ENCODE data around the gene LIMA1.
"Not testable (repeated sequence)": the region's sequence is repeated elsewhere in the genome, so short reads cannot be mapped to it uniquely, and the experiment has no call there.

LIMA1 gene

DNA sequence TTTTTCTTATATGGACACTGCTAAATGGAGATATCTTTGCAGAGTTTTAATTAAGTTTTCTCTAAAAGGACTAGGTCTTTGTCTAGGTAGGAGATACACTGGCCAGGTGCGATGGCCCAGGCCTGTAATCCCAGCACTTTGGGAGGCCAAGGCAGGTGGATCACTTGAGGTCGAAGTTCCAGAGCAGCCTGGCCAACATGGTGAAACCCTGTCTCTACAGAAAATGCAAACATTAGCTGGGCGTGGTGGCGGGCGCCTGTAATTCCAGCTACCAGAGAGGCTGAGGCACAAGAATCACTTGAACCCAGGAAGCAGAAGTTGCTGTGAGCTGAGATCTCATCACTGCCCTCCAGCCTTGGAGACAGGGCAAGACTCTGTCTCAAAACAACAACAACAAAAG is 99.1 kb downstream of the LIMA1 start:
- DNase-seq: no peak

DNA sequence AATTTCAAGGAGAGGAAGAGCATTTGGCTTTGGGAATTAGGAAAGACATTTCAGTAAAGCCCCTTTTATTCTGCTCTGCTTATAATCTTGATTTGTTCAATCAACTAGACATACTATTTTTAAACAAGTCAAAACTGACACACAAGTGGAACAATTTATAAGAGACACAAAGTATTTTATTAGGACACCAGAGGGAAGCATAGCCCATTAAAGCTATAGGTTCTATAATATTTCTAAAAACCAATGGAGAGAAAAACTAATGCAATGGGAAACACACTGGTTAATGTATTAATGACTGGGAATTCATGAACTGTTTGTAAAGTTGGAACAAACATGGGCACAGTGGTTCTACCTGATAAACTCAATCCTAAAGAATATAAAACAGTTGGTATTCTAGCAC is 100.9 kb downstream of the LIMA1 start:
- DNase-seq: no peak

DNA sequence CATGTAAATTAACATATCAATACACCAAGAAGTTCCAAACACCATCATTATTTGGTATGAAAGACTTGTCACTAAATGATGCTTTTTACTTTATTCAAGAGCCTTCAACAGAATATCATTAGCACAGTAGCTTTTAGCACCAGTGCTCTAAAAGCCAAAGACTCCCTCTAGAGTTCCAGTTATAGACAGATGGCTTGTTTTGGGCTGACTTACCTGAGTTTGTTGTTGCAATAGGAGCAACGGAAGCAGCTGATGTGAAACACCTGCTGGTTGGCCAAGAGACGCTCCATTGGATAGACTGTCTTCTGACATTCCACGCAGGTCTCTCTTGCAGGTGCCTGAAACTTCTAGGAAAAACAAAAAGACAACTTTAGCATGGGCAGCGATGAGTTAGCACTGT is 101.6 kb downstream of the LIMA1 start:
- DNase-seq: no peak

DNA sequence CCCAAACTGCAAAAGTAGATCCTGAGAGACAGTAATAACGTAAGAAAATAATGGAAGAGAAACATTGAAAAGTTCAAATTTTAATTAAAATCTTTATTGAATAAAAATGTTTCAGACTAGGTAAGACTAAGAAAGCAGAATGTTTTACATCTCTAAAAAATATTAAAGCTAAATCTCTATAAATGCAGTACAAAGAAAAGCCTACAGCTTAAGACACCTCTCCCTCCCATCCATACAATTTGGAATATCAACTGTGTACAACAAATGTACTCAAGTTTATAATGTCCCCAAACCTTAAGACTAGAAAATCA is 107.6 kb downstream of the LIMA1 start:
- no peak for DNase-seq

DNA sequence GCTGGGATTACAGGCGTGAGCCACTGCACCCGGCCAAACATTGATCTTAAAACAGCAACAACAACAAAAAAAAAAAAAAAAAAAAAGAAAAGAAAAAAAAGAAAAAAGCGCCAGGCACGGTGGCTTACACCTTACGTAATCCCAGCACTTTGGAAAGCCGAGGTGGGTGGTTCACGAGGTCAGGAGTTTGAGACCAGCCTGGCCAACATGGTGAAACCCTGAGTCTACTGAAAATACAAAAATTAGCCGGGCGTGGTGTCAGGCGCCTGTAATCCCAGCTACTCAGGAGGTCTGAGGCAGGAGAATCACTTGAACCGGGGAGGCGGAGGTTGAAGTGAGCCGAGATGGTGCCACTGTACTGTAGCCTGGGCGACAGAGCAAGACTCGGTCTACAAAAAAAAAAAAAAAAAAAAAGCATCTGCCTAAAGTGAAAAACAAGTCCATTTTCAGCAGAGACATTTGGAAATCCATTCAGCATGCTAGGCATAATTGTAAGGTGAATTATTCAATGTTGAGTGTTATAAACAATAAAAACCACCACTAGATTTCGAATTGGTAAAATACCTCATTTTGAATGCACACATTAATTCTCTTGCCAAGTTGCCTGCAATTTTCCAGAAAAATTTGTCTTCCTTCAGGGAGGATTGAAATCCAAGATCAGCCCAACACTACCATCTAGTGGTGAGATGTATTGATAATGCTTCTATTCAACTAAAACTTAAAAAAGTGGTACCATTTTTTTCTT is 108.2 kb downstream of the LIMA1 start:
- peak; percentile 80 for DNase-seq

DNA sequence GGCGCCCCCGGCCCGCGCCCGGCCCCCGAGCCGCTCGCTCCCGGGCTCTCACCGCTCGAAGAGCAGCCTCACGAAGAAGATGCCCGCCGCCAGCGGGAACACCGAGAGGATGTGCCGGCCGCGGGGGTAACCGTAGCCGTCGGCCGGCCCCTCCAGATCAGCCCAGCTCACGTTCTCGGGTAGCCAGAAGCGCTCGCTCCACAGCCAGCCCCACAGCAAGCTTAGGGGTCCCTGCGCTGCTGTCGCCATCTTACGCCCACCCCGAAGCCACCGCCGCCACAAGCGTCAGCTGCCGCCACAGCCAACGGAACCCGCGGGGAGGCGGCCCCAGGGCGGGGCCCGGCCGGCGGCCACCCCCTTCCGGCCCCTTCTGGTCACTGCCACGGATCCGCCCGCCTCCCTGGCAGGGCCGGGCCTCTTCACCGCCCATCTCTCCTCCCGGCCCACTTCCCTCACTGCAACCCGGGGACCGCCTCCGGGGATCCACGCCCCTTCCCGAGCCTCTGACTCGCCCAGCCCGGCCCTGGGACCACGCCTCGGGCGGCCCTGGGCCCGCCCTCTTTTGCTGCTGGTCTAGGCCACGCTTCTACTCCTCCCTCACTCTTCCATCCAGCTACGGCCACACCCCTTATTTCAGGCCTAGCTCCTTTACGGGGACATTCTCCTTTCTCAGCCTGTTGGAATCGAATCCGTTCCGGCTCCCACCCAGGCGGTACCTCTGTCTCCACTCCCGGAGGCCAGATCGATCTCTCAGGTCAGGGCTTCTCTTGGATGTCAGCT is 116.1 kb downstream of the LIMA1 start, which contains the start of gene CERS5:
CERS5 (minus strand) TSS at position 321 of the 780 bp plus-strand sequence; CDS start at position 249, 72 bp downstream.
- peak; percentile 99 for DNase-seq

DNA sequence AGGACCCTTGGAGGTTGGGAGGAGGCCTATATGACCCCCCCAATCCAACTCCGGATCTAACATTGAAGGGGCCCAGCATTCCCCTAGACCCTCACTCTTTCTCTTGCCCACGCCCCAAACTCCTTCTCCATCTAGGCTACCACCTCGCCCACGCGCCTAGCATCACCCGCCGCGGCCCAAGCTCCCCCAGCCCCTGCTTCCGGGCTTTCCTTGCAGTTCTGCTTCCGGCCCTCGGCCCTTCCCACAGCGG is 116.6 kb downstream of the LIMA1 start:
- no peak for DNase-seq

DNA sequence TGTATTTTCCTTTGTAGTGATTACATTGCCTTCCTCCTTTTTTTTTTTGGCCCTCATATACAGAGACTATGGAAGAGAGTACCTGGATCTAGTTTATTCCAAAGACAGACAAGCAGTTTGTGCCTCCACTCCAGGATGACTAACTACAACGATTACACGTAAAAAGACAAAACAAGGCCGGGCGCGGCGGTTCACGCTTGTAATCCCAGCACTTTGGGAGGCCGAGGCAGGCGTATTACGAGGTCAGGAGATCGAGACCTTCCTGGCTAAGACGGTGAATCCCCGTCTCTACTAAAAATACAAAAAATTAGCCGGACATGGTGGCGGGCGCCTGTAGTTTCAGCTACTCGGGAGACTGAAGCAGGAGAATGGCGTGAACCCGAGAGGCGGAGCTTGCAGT is 118.4 kb downstream of the LIMA1 start:
- DNase-seq: no peak

DNA sequence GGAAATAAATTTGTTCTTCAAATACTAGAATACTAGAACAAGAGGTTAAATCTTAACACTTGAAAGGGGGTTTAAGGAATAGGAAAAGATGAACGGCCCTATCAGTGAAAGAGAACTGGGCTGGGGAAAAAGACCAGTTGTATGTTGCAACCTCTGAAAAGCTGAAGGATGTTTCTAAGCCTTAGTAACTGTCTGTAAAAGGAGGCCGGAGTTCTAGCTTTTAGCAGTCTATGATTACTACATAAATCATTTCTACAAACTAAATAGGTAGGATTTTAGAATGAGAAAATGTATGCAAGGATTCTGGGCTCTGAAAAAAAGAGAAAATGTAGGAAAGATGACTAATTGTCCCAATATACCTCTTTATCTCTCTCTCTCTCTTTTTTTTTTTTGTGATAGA is 121.1 kb downstream of the LIMA1 start:
- DNase-seq: no peak

DNA sequence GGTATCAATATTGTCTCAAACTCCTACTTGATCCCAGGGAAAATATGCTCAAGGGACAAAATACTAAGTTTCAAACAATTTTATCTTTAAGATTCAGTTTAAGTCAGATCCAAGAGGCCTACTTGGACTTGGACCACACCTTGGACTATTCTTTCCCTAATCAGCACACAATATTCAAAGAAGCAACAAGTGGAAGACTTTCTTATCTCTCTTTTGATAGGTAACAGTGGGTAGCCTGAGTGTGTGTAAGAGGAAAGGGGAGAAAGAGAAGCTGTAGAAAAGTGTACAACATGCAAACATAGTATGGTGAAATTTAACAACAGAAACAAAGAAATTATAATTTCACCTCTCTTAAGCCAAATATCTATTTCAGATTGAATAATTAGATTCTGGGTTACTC is 122.7 kb downstream of the LIMA1 start:
- no peak for DNase-seq

DNA sequence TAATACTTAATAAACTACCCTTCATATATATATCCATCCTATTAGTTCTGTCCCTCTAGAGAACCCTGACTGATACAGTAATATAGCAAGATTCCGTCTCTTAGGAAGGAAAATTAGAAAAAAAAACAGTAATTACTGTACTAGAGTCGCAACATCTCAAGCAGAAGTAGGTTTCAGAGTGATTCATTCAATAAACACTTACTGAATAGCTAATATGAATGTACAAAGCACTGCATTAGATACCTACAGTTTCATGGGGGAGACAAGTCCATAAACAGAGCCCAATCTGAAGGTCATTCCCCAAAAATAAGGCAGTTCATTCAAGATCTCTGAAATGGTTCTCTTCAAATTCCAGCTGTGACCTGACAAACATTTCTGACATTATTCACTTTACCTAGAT is 126.1 kb downstream of the LIMA1 start:
- DNase-seq: no peak

DNA sequence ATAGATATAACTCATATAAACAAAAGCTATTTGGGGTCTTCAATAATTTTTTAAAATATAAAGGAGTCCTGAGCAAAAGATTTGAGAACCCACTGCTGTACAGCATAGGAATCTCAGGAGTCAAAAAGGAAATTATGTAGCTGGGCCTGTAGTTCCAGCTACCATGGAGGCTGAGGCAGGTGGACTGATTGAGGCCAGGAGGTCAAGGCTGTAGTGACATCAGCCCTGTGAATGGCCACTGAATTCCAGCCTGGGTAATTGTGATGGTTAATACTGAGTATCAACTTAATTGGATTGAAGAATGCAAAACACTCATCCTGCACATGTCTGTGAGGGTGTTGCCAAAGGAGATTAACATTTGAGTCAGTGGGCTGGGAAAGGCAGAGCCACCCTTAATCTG is 126.7 kb downstream of the LIMA1 start:
- DNase-seq: no peak

DNA sequence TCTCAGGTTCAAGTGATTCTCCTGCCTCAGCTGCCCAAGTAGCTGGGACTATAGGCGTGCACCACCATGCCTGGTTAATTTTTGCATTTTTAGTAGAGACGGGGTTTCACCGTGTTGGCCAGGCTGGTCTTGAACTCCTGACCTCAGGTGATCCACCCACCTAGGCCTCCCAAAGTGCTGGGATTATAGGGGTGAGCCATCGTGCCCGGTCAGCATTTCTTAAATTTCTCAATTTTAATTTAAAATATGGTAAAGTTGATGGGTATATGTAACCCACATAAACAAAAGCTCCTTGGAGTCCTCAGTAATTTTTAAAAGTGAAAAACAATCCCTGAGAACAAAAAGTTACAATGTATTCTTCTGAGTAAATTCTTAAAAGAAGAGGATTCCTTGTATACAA is 128.4 kb downstream of the LIMA1 start:
- not testable (repeated sequence) for DNase-seq

DNA sequence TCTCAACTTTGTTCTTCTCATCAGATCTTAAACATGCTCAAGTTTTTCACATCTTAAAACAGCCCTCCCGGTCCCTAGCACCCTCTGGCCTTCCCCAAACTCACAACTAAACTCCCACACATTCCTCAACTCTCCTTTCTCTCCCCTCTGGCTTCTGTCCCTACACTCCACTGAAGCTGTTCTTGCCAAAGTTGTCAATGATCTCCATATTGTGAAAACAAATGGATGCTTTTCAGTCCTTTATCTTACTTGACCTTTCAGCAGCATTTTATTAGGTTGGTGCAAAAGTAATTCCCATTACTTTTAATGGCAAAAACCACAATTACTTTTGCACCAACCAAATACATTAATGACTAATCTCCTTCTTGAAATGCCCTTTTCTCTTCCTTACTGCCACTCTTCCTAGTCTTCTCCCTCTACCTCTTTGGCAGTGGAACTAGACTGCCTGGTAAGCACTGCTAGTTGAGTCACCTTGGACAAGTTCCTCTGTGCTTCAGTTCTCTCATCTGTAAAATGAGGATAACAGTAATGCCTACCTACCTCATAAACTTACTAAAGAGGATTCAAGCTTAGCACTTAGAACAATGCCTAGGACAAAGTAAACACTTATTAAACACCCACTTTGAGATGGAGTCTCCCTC is 132.2 kb downstream of the LIMA1 start:
- DNase-seq: no peak

DNA sequence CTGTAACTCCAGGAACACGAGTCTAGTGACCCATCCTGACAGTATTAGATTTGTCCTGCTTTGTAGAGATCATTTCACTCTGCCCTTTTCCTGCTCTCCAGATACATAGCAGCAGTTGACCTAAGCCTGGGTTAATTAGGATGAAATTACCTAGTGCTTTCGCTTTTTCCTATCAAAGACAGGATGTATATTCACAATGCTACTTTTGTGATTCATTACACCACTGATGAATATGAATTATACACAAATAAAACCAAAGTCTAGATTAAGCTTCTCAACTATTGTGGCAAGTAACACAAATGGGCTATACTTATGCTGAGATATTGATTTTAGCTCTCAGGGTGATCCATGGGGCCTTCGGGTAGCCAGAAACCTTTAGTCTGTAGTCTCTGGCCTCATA is 134.0 kb downstream of the LIMA1 start:
- DNase-seq: no peak

DNA sequence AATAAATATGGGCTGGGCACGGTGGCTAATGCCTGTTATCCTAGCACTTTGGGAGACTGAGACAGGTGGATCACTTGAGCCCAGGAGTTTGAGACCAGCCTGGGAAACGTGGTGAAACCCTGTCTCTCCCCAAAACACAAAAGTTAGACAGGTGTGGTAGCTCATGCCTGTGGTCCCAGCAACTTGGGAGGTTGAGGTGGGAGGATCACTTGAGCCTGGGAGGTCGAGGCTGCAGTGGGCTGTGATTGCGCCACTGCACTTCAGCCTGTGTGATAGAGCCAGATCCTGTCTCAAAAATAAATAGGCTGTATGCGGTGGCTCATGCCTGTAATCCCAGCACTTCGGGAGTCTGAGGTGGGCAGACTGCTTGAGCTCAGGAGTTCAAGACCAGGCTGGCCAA is 135.3 kb downstream of the LIMA1 start:
- not testable (repeated sequence) for DNase-seq

DNA sequence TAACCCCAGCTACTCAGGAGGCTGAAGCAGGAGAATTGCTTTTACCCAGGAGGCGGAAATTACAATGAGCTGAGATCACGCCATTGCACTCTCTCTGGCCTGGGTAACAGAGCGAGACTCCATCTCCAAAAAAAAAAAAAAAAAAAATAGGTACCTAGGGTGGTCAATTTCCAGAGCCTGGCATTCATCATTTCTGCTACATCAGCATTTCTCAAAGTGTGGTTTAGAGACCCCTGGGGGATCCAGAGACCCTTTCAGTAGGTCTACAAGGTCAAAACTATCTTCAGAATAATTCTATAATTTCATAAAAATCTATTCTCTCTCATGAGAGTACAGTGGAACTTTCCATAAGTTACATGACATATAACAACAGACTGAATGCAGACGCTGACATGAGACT is 136.0 kb downstream of the LIMA1 start:
- DNase-seq: no peak

DNA sequence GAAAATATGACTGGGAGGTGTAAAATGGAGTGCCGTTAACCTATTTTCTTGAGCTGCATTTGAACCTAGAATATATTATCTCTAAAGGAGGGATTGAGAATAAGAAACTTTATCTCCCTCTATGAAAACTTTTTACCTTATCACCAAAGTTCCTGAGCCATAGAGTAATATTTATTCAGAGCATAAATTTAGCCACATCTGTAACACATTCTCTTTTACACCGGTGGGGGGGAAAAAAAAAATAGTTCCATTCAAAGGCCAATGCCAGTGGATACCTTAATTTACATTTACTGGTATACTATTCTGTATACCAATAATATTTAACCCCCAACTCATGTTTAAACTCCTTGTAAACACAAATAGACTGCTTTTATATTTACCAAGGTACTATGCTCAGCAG is 137.9 kb downstream of the LIMA1 start:
- no peak for DNase-seq

DNA sequence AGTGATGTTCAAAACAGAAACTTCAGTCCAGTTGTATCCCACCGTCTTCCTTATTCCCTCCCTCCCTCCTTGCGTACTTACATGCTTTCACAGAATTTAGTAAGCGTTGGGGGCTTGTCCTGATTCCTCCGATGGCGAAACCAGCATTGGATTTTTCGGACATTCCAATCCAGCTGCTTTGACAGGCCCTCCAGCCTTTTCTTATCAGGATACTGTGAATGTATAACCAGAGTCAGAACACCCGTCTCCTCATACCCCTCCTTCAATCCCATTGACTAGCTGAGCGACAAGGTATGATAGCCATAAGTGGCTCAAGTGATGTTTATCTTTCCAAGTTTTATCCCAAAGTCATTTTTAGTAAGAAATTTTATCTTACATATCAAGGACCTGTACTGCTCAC is 140.3 kb downstream of the LIMA1 start:
- no peak for DNase-seq

DNA sequence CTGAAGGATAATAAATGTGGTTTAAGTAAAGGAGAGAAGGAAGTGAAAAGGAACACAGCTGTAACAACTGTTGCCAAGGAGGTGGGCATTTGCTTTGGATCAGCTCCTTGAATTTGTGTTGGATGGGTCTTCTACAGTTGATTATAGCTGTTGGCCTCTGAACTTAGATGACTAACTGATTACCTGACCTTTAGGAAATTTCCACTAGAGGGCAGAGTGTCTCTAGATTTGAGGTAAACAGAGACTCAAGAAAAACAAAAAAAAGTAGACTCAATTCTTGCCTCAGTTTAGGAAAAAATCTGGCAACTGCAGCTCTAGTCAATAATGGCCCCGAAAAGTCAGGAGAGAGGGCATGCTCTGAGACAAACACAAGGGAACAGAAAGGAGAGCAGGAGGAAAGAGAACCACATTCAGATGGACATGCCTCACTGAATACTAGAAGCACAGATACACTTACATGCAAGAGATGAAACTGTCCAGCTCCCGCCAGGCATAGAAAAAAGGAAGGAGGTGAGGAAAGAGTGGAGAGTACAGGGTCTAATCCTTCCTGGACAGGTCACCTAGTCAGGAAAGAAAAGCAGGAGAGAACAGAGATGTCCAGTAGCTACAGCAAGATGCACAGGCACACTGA is 150.7 kb downstream of the LIMA1 start:
- DNase-seq: no peak

DNA sequence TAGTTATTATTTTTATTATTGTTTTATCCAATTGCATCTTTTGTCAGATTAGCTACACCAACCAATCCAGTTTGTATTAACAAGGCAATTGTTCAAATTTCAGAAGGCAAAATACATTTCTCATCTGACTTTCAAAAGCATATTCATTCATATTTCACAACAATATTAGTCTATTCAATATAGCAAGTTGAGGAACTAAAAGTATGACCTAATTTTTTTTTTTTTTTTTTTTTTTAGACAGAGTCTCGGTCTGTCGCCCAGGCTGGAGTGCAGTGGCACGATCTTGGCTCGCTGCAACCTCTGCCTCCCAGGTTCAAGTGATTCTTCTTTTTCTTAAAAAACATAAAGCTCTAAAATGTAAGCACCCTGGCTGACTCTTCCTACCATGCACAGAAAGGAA is 154.0 kb downstream of the LIMA1 start:
- DNase-seq: no peak

DNA sequence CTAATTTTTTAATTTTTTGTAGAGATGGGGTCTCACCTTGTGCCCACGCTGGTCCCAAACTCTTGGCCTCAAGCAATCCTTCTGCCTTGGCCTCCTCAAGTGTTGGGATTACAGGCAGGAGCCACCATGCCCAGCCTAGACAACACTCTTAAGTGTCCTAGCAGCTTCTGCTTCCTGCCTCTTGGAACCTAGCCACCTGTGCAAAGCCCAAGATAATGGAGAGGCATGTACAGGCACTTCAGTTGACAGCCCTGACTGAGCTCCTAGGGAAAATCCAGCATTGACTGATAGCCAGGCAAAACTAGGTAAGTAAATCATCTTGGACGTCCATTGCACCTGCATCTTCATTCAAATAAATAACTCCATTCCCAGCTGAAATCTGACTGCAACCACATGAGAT is 155.8 kb downstream of the LIMA1 start:
- peak; percentile 63 for DNase-seq

Data from NCI-H774 (cell line).